Peyer's patch (tissue), 4 donors: ENCODE data around the gene KCNE2.
"Not testable (repeated sequence)": the region's sequence is repeated elsewhere in the genome, so short reads cannot be mapped to it uniquely, and the experiment has no call there.

ENCODE experiments used
- CTCF ChIP-seq, 6 experiments: fragments of 450-650 bp in 4 of 6; fragments of 200-600 bp in 2 of 6; sonication (generic) in 1 of 6; IDR thresholded peaks; one replicate each; pipeline ENCODE4 v1.5.1; 2017 to 2019; ENCODE audit warnings: antibody characterized with exemption in 6 of 6, mild to moderate bottlenecking in 3 of 6, moderate library complexity in 1 of 6
- POLR2A ChIP-seq, 2 donors: fragments of 450-650 bp; IDR thresholded peaks; one replicate each; pipeline ENCODE4 v1.5.1; 2017; ENCODE audit warnings: antibody characterized with exemption in 2 of 2, mild to moderate bottlenecking in 2 of 2, moderate library complexity in 2 of 2

- TF ChIP-seq POLR2A, CTCF (IDR thresholded peaks at IDR 0.05): not testable (repeated sequence)
These were observed 10.7 kb downstream of the KCNE2 start for GRCh38 chr21:34374462-34374861.
